ENCODE results near the gene GIGYF2. TPM values are rescaled to one million over a fixed set of nuclear protein-coding genes. Genes with fewer than 3 reads are reported as not detected.

Gene GIGYF2, protein sequence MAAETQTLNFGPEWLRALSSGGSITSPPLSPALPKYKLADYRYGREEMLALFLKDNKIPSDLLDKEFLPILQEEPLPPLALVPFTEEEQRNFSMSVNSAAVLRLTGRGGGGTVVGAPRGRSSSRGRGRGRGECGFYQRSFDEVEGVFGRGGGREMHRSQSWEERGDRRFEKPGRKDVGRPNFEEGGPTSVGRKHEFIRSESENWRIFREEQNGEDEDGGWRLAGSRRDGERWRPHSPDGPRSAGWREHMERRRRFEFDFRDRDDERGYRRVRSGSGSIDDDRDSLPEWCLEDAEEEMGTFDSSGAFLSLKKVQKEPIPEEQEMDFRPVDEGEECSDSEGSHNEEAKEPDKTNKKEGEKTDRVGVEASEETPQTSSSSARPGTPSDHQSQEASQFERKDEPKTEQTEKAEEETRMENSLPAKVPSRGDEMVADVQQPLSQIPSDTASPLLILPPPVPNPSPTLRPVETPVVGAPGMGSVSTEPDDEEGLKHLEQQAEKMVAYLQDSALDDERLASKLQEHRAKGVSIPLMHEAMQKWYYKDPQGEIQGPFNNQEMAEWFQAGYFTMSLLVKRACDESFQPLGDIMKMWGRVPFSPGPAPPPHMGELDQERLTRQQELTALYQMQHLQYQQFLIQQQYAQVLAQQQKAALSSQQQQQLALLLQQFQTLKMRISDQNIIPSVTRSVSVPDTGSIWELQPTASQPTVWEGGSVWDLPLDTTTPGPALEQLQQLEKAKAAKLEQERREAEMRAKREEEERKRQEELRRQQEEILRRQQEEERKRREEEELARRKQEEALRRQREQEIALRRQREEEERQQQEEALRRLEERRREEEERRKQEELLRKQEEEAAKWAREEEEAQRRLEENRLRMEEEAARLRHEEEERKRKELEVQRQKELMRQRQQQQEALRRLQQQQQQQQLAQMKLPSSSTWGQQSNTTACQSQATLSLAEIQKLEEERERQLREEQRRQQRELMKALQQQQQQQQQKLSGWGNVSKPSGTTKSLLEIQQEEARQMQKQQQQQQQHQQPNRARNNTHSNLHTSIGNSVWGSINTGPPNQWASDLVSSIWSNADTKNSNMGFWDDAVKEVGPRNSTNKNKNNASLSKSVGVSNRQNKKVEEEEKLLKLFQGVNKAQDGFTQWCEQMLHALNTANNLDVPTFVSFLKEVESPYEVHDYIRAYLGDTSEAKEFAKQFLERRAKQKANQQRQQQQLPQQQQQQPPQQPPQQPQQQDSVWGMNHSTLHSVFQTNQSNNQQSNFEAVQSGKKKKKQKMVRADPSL (N-terminal part only)
- total RNA-seq (2014; rRNA removed; shearing (Covaris generic)) (39.1 and 50.5 TPM in 2 replicates), total RNA-seq (2022) (60.9 and 64.8 TPM in 2 replicates), Bru-seq, nascent RNA (percentile 85 among the genes with signal in this experiment), BruChase-seq, experiment 1, labeled RNA remaining after a 6-hour chase (percentile 81 among the genes with signal in this experiment), BruChase-seq, experiment 2, labeled RNA remaining after a 2-hour chase (percentile 78 among the genes with signal in this experiment)
- long read RNA-seq, full-length matches to known transcripts, result 7 of 44 reads
- long read RNA-seq, partial matches to known transcripts, result 7 of 44 reads
- long read RNA-seq, other reads (novel, unspliced or antisense), result 30 of 44 reads

DNA sequence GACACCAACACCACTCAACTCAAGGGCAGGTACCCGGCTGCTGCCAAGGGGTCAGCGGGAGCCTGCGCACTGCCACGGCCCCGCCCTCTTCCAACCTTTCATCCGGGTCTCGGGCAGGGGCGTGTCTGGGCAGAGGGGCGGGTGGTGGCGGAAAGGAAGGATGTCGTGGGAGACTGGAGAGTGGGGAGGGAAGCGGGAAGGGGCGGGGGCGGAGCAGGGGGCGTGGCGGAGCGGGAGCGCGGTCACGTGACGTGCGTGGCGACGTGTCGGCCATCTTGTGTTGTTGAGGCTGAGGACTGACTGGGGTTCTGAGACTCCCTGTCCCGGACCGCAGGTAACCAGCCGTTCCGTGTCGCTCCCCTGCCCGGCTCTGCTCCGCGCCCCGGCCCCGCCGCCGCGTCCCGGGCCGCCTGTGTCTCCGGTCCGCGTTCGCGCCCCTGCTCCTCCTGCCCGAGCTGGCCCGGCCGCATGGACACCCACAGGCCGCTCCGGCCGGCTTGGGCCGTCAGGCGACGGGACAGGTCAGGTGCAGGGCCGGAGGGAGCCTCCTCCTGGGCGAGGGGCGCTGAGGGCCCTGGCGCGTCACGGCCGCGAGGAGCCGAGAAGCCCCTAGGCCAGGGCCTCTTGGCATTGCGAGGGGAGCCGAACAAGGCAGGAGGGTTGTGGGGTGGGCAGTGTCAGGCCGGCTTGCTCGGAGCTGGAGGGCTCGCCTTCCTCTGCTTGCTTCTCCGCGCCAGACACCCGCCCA is at the start of gene GIGYF2:
Gene GIGYF2, plus strand, starts transcription at position 273 of the 748 bp plus-strand sequence. CDS start 37,867 bp downstream, outside the sequence.
- peaks cover 8% of the 10 kb centered on the region; the same call in 1 of the 2 replicates for H4K20me1 ChIP-seq (ENCODE audit: insufficient read depth, low read length)
- POLR2A ChIA-PET, result interaction anchor here (0.6 to 1.6 kb wide), 3 partner anchors 14 to 668 kb away, joined by 3 to 4 read pairs (median 3); no protein-coding TSS in a partner anchor
- H3K9me3 ChIP-seq (ENCODE audit: low read length), result no peaks in the 10 kb centered on the region
- H3K36me3 ChIP-seq (ENCODE audit: insufficient read depth, low read length), result peaks cover 21% of the 10 kb centered on the region
- peaks cover 44% of the 10 kb centered on the region for H3K79me2 ChIP-seq (ENCODE audit: insufficient read depth, low read depth, low read length)
- H3K27ac ChIP-seq (ENCODE audit: low read depth, low read length, poor library complexity, severe bottlenecking), result peak within 1 kb of the TSS; percentile 45
- intact Hi-C loops (cut with micrococcal nuclease; ENCODE audit: unreplicated experiment), result no loop called here
- peak within 1 kb of the TSS; percentile 88 for H3K4me2 ChIP-seq (ENCODE audit: low read length)
- BruUV-seq (replicated peaks), result no TSS peak
- peak within 1 kb of the TSS; percentile 99 for H3K4me3 ChIP-seq (ENCODE audit: low read depth, low read length, poor library complexity, severe bottlenecking)
- peaks cover 31% of the 10 kb centered on the region for H3K4me1 ChIP-seq (ENCODE audit: insufficient read depth, low read length, poor library complexity, severe bottlenecking)
- H2AFZ ChIP-seq (ENCODE audit: low read length), result peak within 1 kb of the TSS; percentile 99
- DNase-seq (ENCODE audit: low spot score), result peak; percentile 93
- no peak for TF ChIP-seq EZH2phosphoT487 (IDR thresholded peaks at IDR 0.05; ENCODE audit: borderline replicate concordance, low read depth, low read length)
- TF ChIP-seq, protein P1, sequence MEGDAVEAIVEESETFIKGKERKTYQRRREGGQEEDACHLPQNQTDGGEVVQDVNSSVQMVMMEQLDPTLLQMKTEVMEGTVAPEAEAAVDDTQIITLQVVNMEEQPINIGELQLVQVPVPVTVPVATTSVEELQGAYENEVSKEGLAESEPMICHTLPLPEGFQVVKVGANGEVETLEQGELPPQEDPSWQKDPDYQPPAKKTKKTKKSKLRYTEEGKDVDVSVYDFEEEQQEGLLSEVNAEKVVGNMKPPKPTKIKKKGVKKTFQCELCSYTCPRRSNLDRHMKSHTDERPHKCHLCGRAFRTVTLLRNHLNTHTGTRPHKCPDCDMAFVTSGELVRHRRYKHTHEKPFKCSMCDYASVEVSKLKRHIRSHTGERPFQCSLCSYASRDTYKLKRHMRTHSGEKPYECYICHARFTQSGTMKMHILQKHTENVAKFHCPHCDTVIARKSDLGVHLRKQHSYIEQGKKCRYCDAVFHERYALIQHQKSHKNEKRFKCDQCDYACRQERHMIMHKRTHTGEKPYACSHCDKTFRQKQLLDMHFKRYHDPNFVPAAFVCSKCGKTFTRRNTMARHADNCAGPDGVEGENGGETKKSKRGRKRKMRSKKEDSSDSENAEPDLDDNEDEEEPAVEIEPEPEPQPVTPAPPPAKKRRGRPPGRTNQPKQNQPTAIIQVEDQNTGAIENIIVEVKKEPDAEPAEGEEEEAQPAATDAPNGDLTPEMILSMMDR (conservative IDR thresholded peaks at IDR 0.05; ENCODE audit: low read length), result no peak
- no peaks in the 10 kb centered on the region for H3K9me2 ChIP-seq (ENCODE audit: insufficient read depth, low read length)
- CTCF ChIA-PET (ENCODE audit: unreplicated experiment), result no interaction called here

DNA sequence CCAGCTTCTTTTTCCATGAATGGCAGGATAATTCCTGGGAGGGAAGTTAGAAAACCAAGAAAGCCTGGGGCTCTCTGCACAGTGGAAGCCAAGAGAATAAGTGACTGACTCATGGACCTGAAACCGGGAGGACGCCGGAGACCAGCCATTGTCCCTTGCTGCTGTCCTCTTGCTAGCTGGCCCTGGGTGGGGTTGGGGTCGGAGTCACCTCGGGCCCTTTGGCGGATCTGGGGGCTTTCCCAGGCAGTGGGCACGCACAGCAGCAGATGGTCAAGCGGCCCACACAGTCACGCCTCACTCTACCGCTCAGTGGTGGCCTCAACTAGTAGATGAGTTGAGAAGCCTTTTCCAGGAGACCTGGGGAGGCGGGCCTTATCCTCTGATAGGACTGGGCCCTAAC is 48.1 kb upstream of the GIGYF2 start:
- ChIA-PET CTCF (ENCODE audit: unreplicated experiment) (no interaction called here), POLR2A (no interaction called here)
- H3K27ac ChIP-seq (ENCODE audit: low read depth, low read length, poor library complexity, severe bottlenecking), result no peak overlapping the region
- intact Hi-C loops (cut with micrococcal nuclease; ENCODE audit: unreplicated experiment), result no loop called here
- no peaks in the 10 kb centered on the region for H3K36me3 ChIP-seq (ENCODE audit: insufficient read depth, low read length)
- no peak overlapping the region for H2AFZ ChIP-seq (ENCODE audit: low read length)
- H3K9me2 ChIP-seq (ENCODE audit: insufficient read depth, low read length), result no peaks in the 10 kb centered on the region
- H3K79me2 ChIP-seq (ENCODE audit: insufficient read depth, low read depth, low read length), result no peaks in the 10 kb centered on the region
- BruUV-seq (replicated peaks), result no TSS peak
- H3K4me2 ChIP-seq (ENCODE audit: low read length), result no peak overlapping the region
- H3K9me3 ChIP-seq (ENCODE audit: low read length), result no peaks in the 10 kb centered on the region
- no peak for TF ChIP-seq EZH2phosphoT487 (IDR thresholded peaks at IDR 0.05; ENCODE audit: borderline replicate concordance, low read depth, low read length)
- TF ChIP-seq, protein P1 (conservative IDR thresholded peaks at IDR 0.05; ENCODE audit: low read length), result no peak
- H3K4me3 ChIP-seq (ENCODE audit: low read depth, low read length, poor library complexity, severe bottlenecking), result no peak overlapping the region
- no peak for DNase-seq (ENCODE audit: low spot score)
- H3K4me1 ChIP-seq (ENCODE audit: insufficient read depth, low read length, poor library complexity, severe bottlenecking), result no peaks in the 10 kb centered on the region
- H4K20me1 ChIP-seq (ENCODE audit: insufficient read depth, low read length), result no peaks in the 10 kb centered on the region
